Liver (tissue), 9 donors: Measurements from ENCODE around the gene TPT1. TPM values are rescaled to one million over a fixed set of nuclear protein-coding genes. Genes with fewer than 3 reads are reported as not detected.
"Not testable (repeated sequence)": the region's sequence is repeated elsewhere in the genome, so short reads cannot be mapped to it uniquely, and the experiment has no call there.

Experiments used
- DNase-seq: peaks from one replicate; pipeline ENCODE4 v3.0.0-alpha.2; 2017; ENCODE audit warnings: low spot score
- H3K27ac ChIP-seq, 2 donors: one replicate each; pipeline ENCODE4 v1.7.0; 2013; ENCODE audit warnings: inconsistent platforms in 2 of 2, low read length in 2 of 2, control low read depth in 1 of 2, low read depth in 1 of 2, mild to moderate bottlenecking in 1 of 2
- H3K27me3 ChIP-seq, 4 donors: one replicate each; pipeline versions ENCODE4 v1.6.1 to v1.7.0; 2013; ENCODE audit warnings: low read length in 3 of 4, inconsistent platforms in 1 of 4, mild to moderate bottlenecking in 1 of 4, moderate library complexity in 1 of 4; ENCODE audit not compliant: control insufficient read depth in 4 of 4, insufficient read depth in 4 of 4
- H3K36me3 ChIP-seq, 4 donors: one replicate each; pipeline versions ENCODE4 v1.6.1 to v1.7.0; 2013; ENCODE audit warnings: low read length in 3 of 4, mild to moderate bottlenecking in 3 of 4, low read depth in 1 of 4, moderate library complexity in 1 of 4; ENCODE audit not compliant: control insufficient read depth in 4 of 4, insufficient read depth in 3 of 4
- H3K4me1 ChIP-seq, 4 donors: one replicate each; pipeline versions ENCODE4 v1.6.1 to v1.7.0; 2013; ENCODE audit warnings: low read length in 3 of 4, mild to moderate bottlenecking in 3 of 4, moderate library complexity in 1 of 4; ENCODE audit not compliant: control insufficient read depth in 4 of 4, insufficient read depth in 4 of 4
- H3K4me3 ChIP-seq, 3 donors: one replicate each; pipeline versions ENCODE4 v1.6.1 to v1.7.0; 2013; ENCODE audit warnings: low read length in 3 of 3, control low read depth in 1 of 3, low read depth in 1 of 3, mild to moderate bottlenecking in 1 of 3
- H3K9ac ChIP-seq, 2 donors: one replicate each; pipeline ENCODE4 v1.7.0; 2013; ENCODE audit warnings: low read length in 2 of 2, mild to moderate bottlenecking in 2 of 2, moderate library complexity in 2 of 2, control low read depth in 1 of 2, low read depth in 1 of 2
- H3K9me3 ChIP-seq, 4 donors: one replicate each; pipeline versions ENCODE4 v1.6.1 to v1.7.0; 2013; ENCODE audit warnings: low read length in 3 of 4; ENCODE audit not compliant: control insufficient read depth in 4 of 4
- EGR1 ChIP-seq, 2 donors: IDR thresholded peaks; 2 replicates each; pipeline ENCODE4 v1.6.1; 2016 to 2018; ENCODE audit warnings: antibody characterized with exemption in 2 of 2, low read depth in 2 of 2
- FOXA1 ChIP-seq: IDR thresholded peaks from 2 replicates; pipeline ENCODE4 v1.6.1; 2016; ENCODE audit warnings: antibody characterized with exemption
- FOXA2 ChIP-seq: IDR thresholded peaks from 2 replicates; pipeline ENCODE4 v1.6.1; 2016; ENCODE audit warnings: antibody characterized with exemption
- HNF4A ChIP-seq, 2 donors: conservative IDR thresholded peaks; 2 replicates each; pipeline ENCODE4 v1.6.1; 2016; ENCODE audit warnings: antibody characterized with exemption in 2 of 2, mild to moderate bottlenecking in 2 of 2
- HNF4G ChIP-seq: IDR thresholded peaks from 2 replicates; pipeline ENCODE4 v1.6.1; 2016; ENCODE audit warnings: antibody characterized with exemption
- JUND ChIP-seq, 2 donors: IDR thresholded peaks; 2 replicates each; pipeline ENCODE4 v1.6.1; 2016; ENCODE audit warnings: antibody characterized with exemption in 2 of 2
- NR2F2 ChIP-seq: IDR thresholded peaks from 2 replicates; pipeline ENCODE4 v1.6.1; 2016; ENCODE audit warnings: antibody characterized with exemption
- RAD21 ChIP-seq, 2 donors: IDR thresholded peaks; 2 replicates each; pipeline ENCODE4 v1.6.1; 2016; ENCODE audit warnings: antibody characterized with exemption in 2 of 2, mild to moderate bottlenecking in 2 of 2
- RXRA ChIP-seq, 2 donors: IDR thresholded peaks; 2 replicates each; pipeline ENCODE4 v1.6.1; 2017 to 2018; ENCODE audit warnings: antibody characterized with exemption in 2 of 2, mild to moderate bottlenecking in 1 of 2
- SP1 ChIP-seq: IDR thresholded peaks from 2 replicates; pipeline ENCODE4 v1.6.1; 2018; ENCODE audit warnings: antibody characterized with exemption, mild to moderate bottlenecking
- TAF1 ChIP-seq: conservative IDR thresholded peaks from 2 replicates; pipeline ENCODE4 v1.6.1; 2016; ENCODE audit warnings: antibody characterized with exemption, mild to moderate bottlenecking
- WGBS: extraction: QIAGEN DNeasy Blood & Tissue Kit; methylation state at CpG from one replicate; pipeline ENCODE4 v1.1.7; 2013; 5-methylcytosine and 5-hydroxymethylcytosine counted together
- polyA plus RNA-seq, 2 donors: library from polyadenylated mRNA; stranded (reverse) in 1 of 2; unstranded in 1 of 2; fragments of 200-250 nt in 1 of 2; fragments of >200 nt in 1 of 2; fragmentation: Nextera tagmentation in 1 of 2; extraction: Ambion mirVana in 1 of 2; gene quantifications; one replicate each; pipeline versions ENCODE4 v1.2.1 to v1.2.3, GENCODE V29; 2013 to 2015
- total RNA-seq, 2 donors: library from RNA; depleted of rRNA; stranded (reverse); fragments of >200 nt; gene quantifications; one replicate each; pipeline ENCODE4 v1.2.3, GENCODE V29; 2014
- TF ChIP-seq, protein P1 (sequence below): IDR thresholded peaks from 2 replicates; pipeline ENCODE4 v1.6.1; 2016; ENCODE audit warnings: antibody characterized with exemption, mild to moderate bottlenecking
- TF ChIP-seq, protein P2 (sequence below): IDR thresholded peaks from 2 replicates; pipeline ENCODE4 v1.6.1; 2016; ENCODE audit warnings: antibody characterized with exemption
- TF ChIP-seq, protein P3 (sequence below): fragments of 150-350 bp; IDR thresholded peaks from 2 replicates; pipeline ENCODE4 v1.5.1; 2017; ENCODE audit warnings: improper control_type of control experiment, low read depth, low read length; ENCODE audit not compliant: missing input control
- TF ChIP-seq, protein P4 (sequence below): IDR thresholded peaks from 2 replicates; pipeline ENCODE4 v1.6.1; 2016; ENCODE audit warnings: antibody characterized with exemption
- TF ChIP-seq, protein P5 (sequence below): IDR thresholded peaks from 2 replicates; pipeline ENCODE4 v1.6.1; 2016; ENCODE audit warnings: antibody characterized with exemption
- donor health status: healthy.
- donor health status: healthy.
- donor health status: healthy.
- donor health status: healthy.
- donor health status: healthy.

The TPT1 gene
- total and polyA plus RNA-seq, 4 donors: 1,382 to 2,885 (median 1,815) TPM

DNA sequence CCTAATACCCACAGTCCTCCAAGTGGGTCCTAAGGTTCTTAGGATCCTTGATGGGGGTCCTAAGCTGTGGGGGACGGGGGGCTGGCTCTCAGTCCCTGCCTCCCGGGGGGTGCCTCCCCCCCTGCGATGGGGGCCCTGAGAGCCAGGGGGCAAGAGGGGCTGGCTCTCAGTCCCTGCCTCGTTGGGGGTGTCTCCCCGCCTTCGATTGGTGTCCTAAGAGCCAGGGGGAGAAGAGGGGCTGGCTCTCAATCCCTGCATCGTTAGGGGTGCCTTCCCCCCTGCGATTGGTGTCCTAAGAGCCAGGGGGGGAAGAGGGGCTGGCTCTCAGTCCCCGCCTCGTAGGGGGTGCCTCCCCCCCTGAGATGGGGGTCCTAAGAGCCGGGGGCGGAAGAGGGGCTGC is 40.2 kb upstream of the TPT1 start:
- TF ChIP-seq HNF4G (no peak), HNF4A (conservative IDR thresholded peaks at IDR 0.05) (no peak), RAD21 (IDR thresholded peaks at IDR 0.05) (no peak), FOXA2 (no peak), JUND (IDR thresholded peaks at IDR 0.05) (no peak), EGR1 (IDR thresholded peaks at IDR 0.05; ENCODE audit: low read depth in 2 of 2) (no peak), TAF1 (no peak), NR2F2 (no peak), FOXA1 (no peak), RXRA (IDR thresholded peaks at IDR 0.05) (no peak), SP1 (no peak)
- TF ChIP-seq, protein P1, sequence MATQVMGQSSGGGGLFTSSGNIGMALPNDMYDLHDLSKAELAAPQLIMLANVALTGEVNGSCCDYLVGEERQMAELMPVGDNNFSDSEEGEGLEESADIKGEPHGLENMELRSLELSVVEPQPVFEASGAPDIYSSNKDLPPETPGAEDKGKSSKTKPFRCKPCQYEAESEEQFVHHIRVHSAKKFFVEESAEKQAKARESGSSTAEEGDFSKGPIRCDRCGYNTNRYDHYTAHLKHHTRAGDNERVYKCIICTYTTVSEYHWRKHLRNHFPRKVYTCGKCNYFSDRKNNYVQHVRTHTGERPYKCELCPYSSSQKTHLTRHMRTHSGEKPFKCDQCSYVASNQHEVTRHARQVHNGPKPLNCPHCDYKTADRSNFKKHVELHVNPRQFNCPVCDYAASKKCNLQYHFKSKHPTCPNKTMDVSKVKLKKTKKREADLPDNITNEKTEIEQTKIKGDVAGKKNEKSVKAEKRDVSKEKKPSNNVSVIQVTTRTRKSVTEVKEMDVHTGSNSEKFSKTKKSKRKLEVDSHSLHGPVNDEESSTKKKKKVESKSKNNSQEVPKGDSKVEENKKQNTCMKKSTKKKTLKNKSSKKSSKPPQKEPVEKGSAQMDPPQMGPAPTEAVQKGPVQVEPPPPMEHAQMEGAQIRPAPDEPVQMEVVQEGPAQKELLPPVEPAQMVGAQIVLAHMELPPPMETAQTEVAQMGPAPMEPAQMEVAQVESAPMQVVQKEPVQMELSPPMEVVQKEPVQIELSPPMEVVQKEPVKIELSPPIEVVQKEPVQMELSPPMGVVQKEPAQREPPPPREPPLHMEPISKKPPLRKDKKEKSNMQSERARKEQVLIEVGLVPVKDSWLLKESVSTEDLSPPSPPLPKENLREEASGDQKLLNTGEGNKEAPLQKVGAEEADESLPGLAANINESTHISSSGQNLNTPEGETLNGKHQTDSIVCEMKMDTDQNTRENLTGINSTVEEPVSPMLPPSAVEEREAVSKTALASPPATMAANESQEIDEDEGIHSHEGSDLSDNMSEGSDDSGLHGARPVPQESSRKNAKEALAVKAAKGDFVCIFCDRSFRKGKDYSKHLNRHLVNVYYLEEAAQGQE: no peak
- TF ChIP-seq, protein P2, sequence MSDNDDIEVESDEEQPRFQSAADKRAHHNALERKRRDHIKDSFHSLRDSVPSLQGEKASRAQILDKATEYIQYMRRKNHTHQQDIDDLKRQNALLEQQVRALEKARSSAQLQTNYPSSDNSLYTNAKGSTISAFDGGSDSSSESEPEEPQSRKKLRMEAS: no peak
- TF ChIP-seq, protein P3, sequence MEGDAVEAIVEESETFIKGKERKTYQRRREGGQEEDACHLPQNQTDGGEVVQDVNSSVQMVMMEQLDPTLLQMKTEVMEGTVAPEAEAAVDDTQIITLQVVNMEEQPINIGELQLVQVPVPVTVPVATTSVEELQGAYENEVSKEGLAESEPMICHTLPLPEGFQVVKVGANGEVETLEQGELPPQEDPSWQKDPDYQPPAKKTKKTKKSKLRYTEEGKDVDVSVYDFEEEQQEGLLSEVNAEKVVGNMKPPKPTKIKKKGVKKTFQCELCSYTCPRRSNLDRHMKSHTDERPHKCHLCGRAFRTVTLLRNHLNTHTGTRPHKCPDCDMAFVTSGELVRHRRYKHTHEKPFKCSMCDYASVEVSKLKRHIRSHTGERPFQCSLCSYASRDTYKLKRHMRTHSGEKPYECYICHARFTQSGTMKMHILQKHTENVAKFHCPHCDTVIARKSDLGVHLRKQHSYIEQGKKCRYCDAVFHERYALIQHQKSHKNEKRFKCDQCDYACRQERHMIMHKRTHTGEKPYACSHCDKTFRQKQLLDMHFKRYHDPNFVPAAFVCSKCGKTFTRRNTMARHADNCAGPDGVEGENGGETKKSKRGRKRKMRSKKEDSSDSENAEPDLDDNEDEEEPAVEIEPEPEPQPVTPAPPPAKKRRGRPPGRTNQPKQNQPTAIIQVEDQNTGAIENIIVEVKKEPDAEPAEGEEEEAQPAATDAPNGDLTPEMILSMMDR: no peak
- TF ChIP-seq, protein P4, sequence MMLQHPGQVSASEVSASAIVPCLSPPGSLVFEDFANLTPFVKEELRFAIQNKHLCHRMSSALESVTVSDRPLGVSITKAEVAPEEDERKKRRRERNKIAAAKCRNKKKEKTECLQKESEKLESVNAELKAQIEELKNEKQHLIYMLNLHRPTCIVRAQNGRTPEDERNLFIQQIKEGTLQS: no peak
- TF ChIP-seq, protein P5, sequence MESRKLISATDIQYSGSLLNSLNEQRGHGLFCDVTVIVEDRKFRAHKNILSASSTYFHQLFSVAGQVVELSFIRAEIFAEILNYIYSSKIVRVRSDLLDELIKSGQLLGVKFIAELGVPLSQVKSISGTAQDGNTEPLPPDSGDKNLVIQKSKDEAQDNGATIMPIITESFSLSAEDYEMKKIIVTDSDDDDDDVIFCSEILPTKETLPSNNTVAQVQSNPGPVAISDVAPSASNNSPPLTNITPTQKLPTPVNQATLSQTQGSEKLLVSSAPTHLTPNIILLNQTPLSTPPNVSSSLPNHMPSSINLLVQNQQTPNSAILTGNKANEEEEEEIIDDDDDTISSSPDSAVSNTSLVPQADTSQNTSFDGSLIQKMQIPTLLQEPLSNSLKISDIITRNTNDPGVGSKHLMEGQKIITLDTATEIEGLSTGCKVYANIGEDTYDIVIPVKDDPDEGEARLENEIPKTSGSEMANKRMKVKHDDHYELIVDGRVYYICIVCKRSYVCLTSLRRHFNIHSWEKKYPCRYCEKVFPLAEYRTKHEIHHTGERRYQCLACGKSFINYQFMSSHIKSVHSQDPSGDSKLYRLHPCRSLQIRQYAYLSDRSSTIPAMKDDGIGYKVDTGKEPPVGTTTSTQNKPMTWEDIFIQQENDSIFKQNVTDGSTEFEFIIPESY: no peak
- no peaks in the 10 kb centered on the region for H3K27me3 ChIP-seq
- H3K4me3 ChIP-seq: no peak overlapping the region
- no peak overlapping the region for H3K9ac ChIP-seq
- H3K4me1 ChIP-seq: peaks cover 0 to 4% (median 0%) of the 10 kb centered on the region in 4 donors
- no peak overlapping the region for H3K27ac ChIP-seq
- H3K36me3 ChIP-seq: peaks cover 0 to 2% (median 0%) of the 10 kb centered on the region in 4 donors
- no peaks in the 10 kb centered on the region for H3K9me3 ChIP-seq
- DNase-seq: no peak
- WGBS: 87% methylated on average over 12 of the region's 12 CpGs

DNA sequence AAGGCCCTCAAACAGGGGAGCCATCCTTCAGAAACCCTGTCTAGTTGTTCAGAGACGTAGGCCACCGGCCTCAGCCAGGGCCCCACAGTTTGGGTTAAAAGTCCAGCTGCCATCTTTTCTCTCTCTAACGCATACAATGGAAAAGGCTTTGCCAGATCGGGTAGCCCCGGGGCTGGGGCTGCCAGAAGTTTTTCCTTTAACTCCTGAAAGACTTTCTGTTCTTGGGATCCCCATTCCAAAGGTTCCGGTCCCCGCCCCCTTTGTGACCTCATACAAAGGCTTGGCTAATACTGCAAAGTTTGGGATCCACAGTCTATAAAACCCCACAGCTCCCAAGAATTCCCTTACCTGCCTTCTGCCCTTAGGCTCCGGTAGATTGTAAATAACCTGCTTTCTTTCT is 39.7 kb upstream of the TPT1 start:
- H3K4me1 ChIP-seq, H3K9me3 ChIP-seq, H3K27ac ChIP-seq, H3K4me3 ChIP-seq, H3K36me3 ChIP-seq, DNase-seq, H3K27me3 ChIP-seq, H3K9ac ChIP-seq: not testable (repeated sequence)
- WGBS: 83% methylated on average over 6 of the region's 8 CpGs

DNA sequence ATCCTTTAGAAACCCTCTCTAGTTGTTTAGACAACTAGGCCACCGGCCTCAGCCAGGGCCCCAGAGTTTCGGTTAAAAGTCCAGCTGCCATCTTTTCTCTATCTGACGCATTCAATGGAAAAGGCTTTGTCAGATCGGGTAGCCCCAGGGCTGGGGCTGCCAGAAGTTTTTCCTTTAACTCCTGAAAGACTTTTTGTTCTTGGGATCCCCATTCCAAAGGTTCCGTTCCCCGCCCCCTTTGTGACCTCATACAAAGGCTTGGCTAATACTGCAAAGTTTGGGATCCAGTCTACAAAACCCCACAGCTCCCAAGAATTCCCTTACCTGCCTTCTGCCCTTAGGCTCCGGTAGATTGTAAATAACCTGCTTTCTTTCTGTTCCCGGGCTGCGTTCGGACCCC is 38.5 kb upstream of the TPT1 start:
- not testable (repeated sequence) for H3K4me1 ChIP-seq, H3K27ac ChIP-seq, DNase-seq, H3K36me3 ChIP-seq, H3K4me3 ChIP-seq, H3K9me3 ChIP-seq, H3K9ac ChIP-seq, H3K27me3 ChIP-seq
- WGBS: 92% methylated on average over 8 of the region's 10 CpGs

DNA sequence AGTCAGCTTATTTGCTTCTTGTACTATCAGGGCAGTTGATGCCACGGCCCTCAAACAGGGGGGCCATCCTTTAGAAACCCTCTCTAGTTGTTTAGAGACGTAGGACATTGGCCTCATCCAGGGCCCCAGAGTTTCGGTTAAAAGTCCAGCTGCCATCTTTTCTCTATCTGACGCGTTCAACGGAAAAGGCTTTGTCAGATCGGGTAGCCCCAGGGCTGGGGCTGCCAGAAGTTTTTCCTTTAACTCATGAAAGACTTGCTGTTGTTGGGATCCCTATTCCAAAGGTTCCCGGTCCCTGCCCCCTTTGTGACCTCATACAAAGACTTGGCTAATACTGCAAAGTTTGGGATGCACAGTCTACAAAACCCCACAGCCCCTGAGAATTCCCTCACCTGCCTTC is 37.8 kb upstream of the TPT1 start:
- not testable (repeated sequence) for H3K9me3 ChIP-seq, H3K27me3 ChIP-seq, H3K4me3 ChIP-seq, H3K36me3 ChIP-seq, H3K27ac ChIP-seq, H3K9ac ChIP-seq, H3K4me1 ChIP-seq, DNase-seq
- 95% methylated on average over 8 of the region's 8 CpGs for WGBS
